ENCODE data around the gene UTRN. TPM values are rescaled to one million over a fixed set of nuclear protein-coding genes. Genes with fewer than 3 reads are reported as not detected.

UTRN gene
- polyA plus RNA-seq (2013, experiment 1 of 2; ENCODE audit: insufficient read length) = 41.0 TPM
- polyA plus RNA-seq (2013, experiment 2 of 2; ENCODE audit: insufficient read length) = 34.8 TPM

GRCh38 chr6:144284783-144285547 is at the start of gene UTRN:
Gene UTRN, plus strand, starts transcription at chr6:144285335. Its CDS starts 6,494 bp downstream, at chr6:144291829.
- DNase-seq = peak; percentile 88

- DNase-seq = no peak
Measured at GRCh38 chr6:144244688-144245087, 40.4 kb upstream of the UTRN start.

- no peak for DNase-seq
Measured at GRCh38 chr6:144246988-144247387, 38.1 kb upstream of the UTRN start.

- DNase-seq = peak; percentile 15
Measured at GRCh38 chr6:144248003-144248402, 37.1 kb upstream of the UTRN start.

GRCh38 chr6:144248476-144249301 is 36.4 kb upstream of the UTRN start:
- peak; percentile 93 for DNase-seq

GRCh38 chr6:144250276-144250675 is 34.9 kb upstream of the UTRN start:
- no peak for DNase-seq

GRCh38 chr6:144252259-144252658 is 32.9 kb upstream of the UTRN start:
- DNase-seq = no peak

- DNase-seq = peak; percentile 87
Measured at GRCh38 chr6:144259986-144260385, 25.1 kb upstream of the UTRN start.

- DNase-seq = no peak
Measured at GRCh38 chr6:144262470-144263369, 22.4 kb upstream of the UTRN start.

GRCh38 chr6:144263786-144264185 is 21.3 kb upstream of the UTRN start:
- peak; percentile 60 for DNase-seq

GRCh38 chr6:144264270-144265060 is 20.7 kb upstream of the UTRN start:
- DNase-seq = peak; percentile 96

- no peak for DNase-seq
Measured at GRCh38 chr6:144265061-144265357, 20.1 kb upstream of the UTRN start.

GRCh38 chr6:144265390-144265789 is 19.7 kb upstream of the UTRN start:
- DNase-seq = peak; percentile 83

- peak; percentile 85 for DNase-seq
Measured at GRCh38 chr6:144266091-144266649, 19.0 kb upstream of the UTRN start.

GRCh38 chr6:144268794-144269349 is 16.3 kb upstream of the UTRN start:
- DNase-seq = peak; percentile 80

- no peak for DNase-seq
Measured at GRCh38 chr6:144277174-144277573, 8.0 kb upstream of the UTRN start.

- DNase-seq = no peak
Measured at GRCh38 chr6:144277605-144278227, 7.4 kb upstream of the UTRN start.

GRCh38 chr6:144278659-144279314 is 6.3 kb upstream of the UTRN start:
- DNase-seq = no peak

- DNase-seq = no peak
Measured at GRCh38 chr6:144279484-144280150, 5.5 kb upstream of the UTRN start.

Data from fibroblast of skin of scalp (primary cell).